Prostate gland (tissue), 2 donors: Measurements from ENCODE around the gene UQCRC1. TPM values are rescaled to one million over a fixed set of nuclear protein-coding genes. Genes with fewer than 3 reads are reported as not detected.

Source experiments
- DNase-seq: peaks from one replicate; pipeline ENCODE4 v3.0.0-alpha.2; 2019; ENCODE audit warnings: low spot score
- H3K27ac ChIP-seq, 2 donors: fragments of 200-600 bp; sonication (generic); 2 replicates each; pipeline ENCODE4 v1.5.1; 2017 to 2019
- H3K27me3 ChIP-seq: fragments of 200-600 bp; sonication (generic); replicated peaks from 2 replicates; pipeline ENCODE4 v1.5.1; 2019; ENCODE audit not compliant: insufficient read depth
- H3K36me3 ChIP-seq, 2 donors: fragments of 200-600 bp; sonication (generic); 1 replicate in 1 of 2; 2 replicates in 1 of 2; pipeline versions ENCODE4 v1.5.1 to v1.8.1; 2017 to 2019
- H3K4me1 ChIP-seq: fragments of 200-600 bp; sonication (generic); replicated peaks from 2 replicates; pipeline ENCODE4 v1.5.1; 2019
- H3K4me3 ChIP-seq, 2 donors: fragments of 200-600 bp; sonication (generic); 2 replicates each; pipeline ENCODE4 v1.5.1; 2017 to 2019
- H3K9me3 ChIP-seq: fragments of 200-600 bp; sonication (generic); 2 replicates; pipeline ENCODE4 v1.5.1; 2017
- CTCF ChIP-seq, 4 experiments: fragments of 200-600 bp in 2 of 4; fragments of 450-650 bp in 2 of 4; sonication (generic) in 2 of 4; IDR thresholded peaks; 1 replicate in 3 of 4; 2 replicates in 1 of 4; pipeline ENCODE4 v1.5.1; 2016 to 2019; ENCODE audit warnings: antibody characterized with exemption in 4 of 4, mild to moderate bottlenecking in 2 of 4, moderate library complexity in 2 of 4
- POLR2A ChIP-seq: fragments of 450-650 bp; IDR thresholded peaks from one replicate; pipeline ENCODE4 v1.6.1; 2016; ENCODE audit warnings: antibody characterized with exemption, mild to moderate bottlenecking
- POLR2AphosphoS5 ChIP-seq: sonication (generic); formaldehyde crosslinking; IDR thresholded peaks from one replicate; pipeline ENCODE4 v1.6.1; 2017; ENCODE audit warnings: antibody characterized with exemption
- WGBS: methylation state at CpG from one replicate; pipeline ENCODE4 v1.1.5; 2018; 5-methylcytosine and 5-hydroxymethylcytosine counted together
- intact Hi-C: fragments of 100-400 bp; cut with DNase I; formaldehyde crosslinking; loops from one replicate; pipeline ENCODE4 v1.14.2; 2022
- total RNA-seq, 2 donors: library from RNA; depleted of rRNA; stranded (reverse); fragments of >200 nt; gene quantifications; one replicate each; pipeline ENCODE4 v1.1.0, GENCODE V29; 2016

Gene UQCRC1
- total RNA-seq, 2 donors from 2014 or later = 239 to 251 TPM

- WGBS = under 1% methylated on average over 35 of the region's 35 CpGs
- Histone ChIP-seq H3K27ac (peak within 1 kb of the TSS; percentile 79 to 84), H3K9me3 (no peaks in the 10 kb centered on the region), H3K4me1 (peaks cover 20% of the 10 kb centered on the region), H3K27me3 (no peaks in the 10 kb centered on the region), H3K36me3 (peaks cover 0 to 2% of the 10 kb centered on the region in 2 donors), H3K4me3 (peak within 1 kb of the TSS; percentile 30 to 36)
- intact Hi-C loops = loop anchor here (5.0 kb wide), 2 partner anchors 38 to 128 kb away; partner anchors contain the start of gene PFKFB4
- TF ChIP-seq POLR2A (peak; percentile 77), POLR2AphosphoS5 (peak; percentile 38), CTCF (IDR thresholded peaks at IDR 0.05) (no peak)
- DNase-seq = no peak
Observed at GRCh38 chr3:48595075-48595525, 14.3 kb downstream of the UQCRC1 start, which contains the start of gene COL7A1. Gene COL7A1 (minus strand): TSS chr3:48595329. CDS start chr3:48595159, 170 bp downstream.

GRCh38 chr3:48594417-48595049 lies 14.9 kb downstream of the UQCRC1 start:
- intact Hi-C loops = loop anchor here (5.0 kb wide), 2 partner anchors 37 to 127 kb away; partner anchors contain the start of gene PFKFB4
- H3K27me3 ChIP-seq = no peaks in the 10 kb centered on the region
- no peaks in the 10 kb centered on the region for H3K36me3 ChIP-seq
- DNase-seq = peak; percentile 14
- peak overlapping the region; percentile 30 to 36 for H3K4me3 ChIP-seq
- 24% methylated on average over 39 of the region's 39 CpGs for WGBS
- TF ChIP-seq POLR2A (peak; percentile 25), CTCF (IDR thresholded peaks at IDR 0.05) (no peak), POLR2AphosphoS5 (no peak)
- H3K4me1 ChIP-seq = peaks cover 15% of the 10 kb centered on the region
- peak overlapping the region; percentile 79 to 84 for H3K27ac ChIP-seq
- no peaks in the 10 kb centered on the region for H3K9me3 ChIP-seq

GRCh38 chr3:48593337-48593736 lies 16.1 kb downstream of the UQCRC1 start:
- H3K27me3 ChIP-seq = no peaks in the 10 kb centered on the region
- H3K9me3 ChIP-seq = no peaks in the 10 kb centered on the region
- WGBS = 92% methylated on average over 9 of the region's 9 CpGs
- H3K27ac ChIP-seq = no peak overlapping the region
- DNase-seq = no peak
- intact Hi-C loops = no loop called here
- peaks cover 8% of the 10 kb centered on the region for H3K4me1 ChIP-seq
- TF ChIP-seq POLR2AphosphoS5 (no peak), CTCF (IDR thresholded peaks at IDR 0.05) (no peak), POLR2A (no peak)
- H3K36me3 ChIP-seq = no peaks in the 10 kb centered on the region
- no peak overlapping the region for H3K4me3 ChIP-seq

GRCh38 chr3:48592519-48593087 lies 16.8 kb downstream of the UQCRC1 start:
- H3K4me1 ChIP-seq = peaks cover 8% of the 10 kb centered on the region
- no peak for TF ChIP-seq POLR2A
- TF ChIP-seq POLR2AphosphoS5 = no peak
- 92% methylated on average over 21 of the region's 21 CpGs for WGBS

GRCh38 chr3:48591886-48592518 lies 17.4 kb downstream of the UQCRC1 start:
- Histone ChIP-seq H3K27ac (no peak overlapping the region), H3K27me3 (no peaks in the 10 kb centered on the region), H3K4me1 (peaks cover 8% of the 10 kb centered on the region), H3K4me3 (no peak overlapping the region), H3K9me3 (no peaks in the 10 kb centered on the region), H3K36me3 (no peaks in the 10 kb centered on the region)
- WGBS = 89% methylated on average over 22 of the region's 22 CpGs
- intact Hi-C loops = no loop called here
- TF ChIP-seq POLR2AphosphoS5 (no peak), CTCF (IDR thresholded peaks at IDR 0.05) (no peak), POLR2A (no peak)
- DNase-seq = no peak

More at GRCh38 chr3:48592519-48593087, 16.8 kb downstream of the UQCRC1 start:
- no peak overlapping the region for H3K4me3 ChIP-seq
- intact Hi-C loops = no loop called here
- no peak overlapping the region for H3K27ac ChIP-seq
- no peak for DNase-seq
- no peaks in the 10 kb centered on the region for H3K27me3 ChIP-seq
- H3K9me3 ChIP-seq = no peaks in the 10 kb centered on the region
- H3K36me3 ChIP-seq = no peaks in the 10 kb centered on the region
